Muscle of back (tissue), 11 donors: ENCODE results near the gene C1orf210. TPM values are rescaled to one million over a fixed set of nuclear protein-coding genes. Genes with fewer than 3 reads are reported as not detected.

Experiments used
- DNase-seq, 3 donors: peaks; one replicate each; pipeline versions ENCODE4 v3.0.0 to v3.0.0-alpha.2; 2013
- polyA plus RNA-seq, 10 donors: library from polyadenylated mRNA; unstranded; fragments of 120-200 nt; gene quantifications; one replicate each; pipeline ENCODE4 v1.2.1, GENCODE V29; 2013; ENCODE audit not compliant: insufficient read length in 10 of 10

The C1orf210 gene
- polyA plus RNA-seq, 10 donors, result 0.13 to 0.49 (median 0.37) TPM; not detected in 7

DNA sequence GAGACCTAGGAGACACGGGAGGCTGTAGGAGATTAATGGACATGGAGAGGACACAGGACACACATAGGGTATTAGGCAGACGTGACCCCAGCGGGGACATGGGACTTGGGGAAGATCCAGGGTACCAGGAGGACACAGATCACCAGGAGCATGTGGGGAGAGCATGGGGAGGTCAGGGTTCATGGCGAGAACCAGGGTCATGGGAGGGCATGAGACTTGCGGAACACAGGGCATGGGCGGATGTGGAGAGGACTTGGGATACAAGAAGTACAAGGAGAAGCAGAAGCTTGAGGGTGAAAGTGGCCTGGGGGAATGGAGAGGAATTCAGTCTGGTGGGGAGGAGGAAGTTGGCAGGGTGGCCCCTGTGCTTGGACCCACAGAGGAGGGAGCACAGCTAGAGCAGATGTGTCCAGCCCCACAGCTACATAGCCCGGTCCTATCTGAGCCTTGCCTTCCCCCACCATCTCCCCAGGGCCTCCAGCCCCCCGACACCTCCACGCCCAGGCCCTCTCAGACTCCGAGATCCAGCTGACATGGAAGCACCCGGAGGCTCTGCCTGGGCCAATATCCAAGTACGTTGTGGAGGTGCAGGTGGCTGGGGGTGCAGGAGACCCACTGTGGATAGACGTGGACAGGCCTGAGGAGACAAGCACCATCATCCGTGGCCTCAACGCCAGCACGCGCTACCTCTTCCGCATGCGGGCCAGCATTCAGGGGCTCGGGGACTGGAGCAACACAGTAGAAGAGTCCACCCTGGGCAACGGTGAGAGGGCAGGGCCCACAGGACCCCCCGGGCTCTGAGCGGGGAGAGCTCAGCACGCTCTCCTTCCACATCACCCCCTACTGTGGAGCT is 27.5 kb upstream of the C1orf210 start:
- DNase-seq, result no peak

DNA sequence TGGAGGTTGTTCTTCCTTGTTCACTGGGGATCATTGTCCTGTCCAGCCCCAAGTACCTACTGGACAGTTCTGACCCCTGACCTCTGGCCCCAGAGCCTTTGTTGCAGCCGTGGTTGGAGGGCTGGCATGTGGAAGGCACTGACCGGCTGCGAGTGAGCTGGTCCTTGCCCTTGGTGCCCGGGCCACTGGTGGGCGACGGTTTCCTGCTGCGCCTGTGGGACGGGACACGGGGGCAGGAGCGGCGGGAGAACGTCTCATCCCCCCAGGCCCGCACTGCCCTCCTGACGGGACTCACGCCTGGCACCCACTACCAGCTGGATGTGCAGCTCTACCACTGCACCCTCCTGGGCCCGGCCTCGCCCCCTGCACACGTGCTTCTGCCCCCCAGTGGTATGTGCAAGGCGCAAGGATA is 26.8 kb upstream of the C1orf210 start:
- DNase-seq, result no peak

DNA sequence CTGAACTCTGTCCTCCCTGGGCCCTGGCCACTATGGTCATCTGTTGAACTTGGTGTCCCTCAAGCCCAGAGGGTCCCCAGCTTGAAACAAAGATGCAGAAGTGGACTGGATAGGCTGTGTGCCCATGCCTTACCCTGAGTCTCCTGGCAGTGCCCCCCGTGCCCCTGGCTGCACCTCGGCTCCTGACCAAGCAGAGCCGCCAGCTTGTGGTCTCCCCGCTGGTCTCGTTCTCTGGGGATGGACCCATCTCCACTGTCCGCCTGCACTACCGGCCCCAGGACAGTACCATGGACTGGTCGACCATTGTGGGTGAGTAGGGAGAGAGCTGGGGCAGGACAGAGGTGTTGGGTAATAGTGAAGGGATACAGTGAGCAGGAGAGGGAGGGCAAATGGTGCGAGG is 26.1 kb upstream of the C1orf210 start:
- no peak for DNase-seq

DNA sequence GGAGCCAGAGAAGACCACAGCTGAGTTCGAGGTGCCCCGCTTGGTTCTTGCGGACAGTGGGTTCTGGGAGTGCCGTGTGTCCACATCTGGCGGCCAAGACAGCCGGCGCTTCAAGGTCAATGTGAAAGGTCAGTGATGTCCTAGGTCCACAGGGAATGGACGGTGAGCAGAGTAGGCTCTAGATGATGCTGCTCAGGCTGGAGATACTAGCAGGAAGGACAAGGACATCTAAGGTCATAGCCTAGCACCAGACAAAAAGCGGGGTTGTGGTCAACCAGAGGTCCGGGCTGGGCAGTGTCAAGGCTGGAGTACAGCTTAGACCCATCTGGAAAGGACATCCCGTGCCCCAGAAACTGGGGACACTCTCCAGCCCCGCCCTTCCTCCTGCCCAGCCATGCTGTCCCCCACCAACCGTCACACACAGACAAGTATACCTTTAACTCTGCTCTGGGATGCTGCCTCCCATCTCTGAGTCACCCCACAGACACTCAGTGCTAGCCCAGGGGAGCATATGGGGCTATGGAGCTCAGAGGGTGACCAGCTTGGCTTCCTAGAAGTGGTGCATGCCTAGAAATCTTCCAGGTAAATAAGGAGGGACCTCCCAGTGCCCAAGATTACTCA is 24.1 kb upstream of the C1orf210 start:
- no peak for DNase-seq

DNA sequence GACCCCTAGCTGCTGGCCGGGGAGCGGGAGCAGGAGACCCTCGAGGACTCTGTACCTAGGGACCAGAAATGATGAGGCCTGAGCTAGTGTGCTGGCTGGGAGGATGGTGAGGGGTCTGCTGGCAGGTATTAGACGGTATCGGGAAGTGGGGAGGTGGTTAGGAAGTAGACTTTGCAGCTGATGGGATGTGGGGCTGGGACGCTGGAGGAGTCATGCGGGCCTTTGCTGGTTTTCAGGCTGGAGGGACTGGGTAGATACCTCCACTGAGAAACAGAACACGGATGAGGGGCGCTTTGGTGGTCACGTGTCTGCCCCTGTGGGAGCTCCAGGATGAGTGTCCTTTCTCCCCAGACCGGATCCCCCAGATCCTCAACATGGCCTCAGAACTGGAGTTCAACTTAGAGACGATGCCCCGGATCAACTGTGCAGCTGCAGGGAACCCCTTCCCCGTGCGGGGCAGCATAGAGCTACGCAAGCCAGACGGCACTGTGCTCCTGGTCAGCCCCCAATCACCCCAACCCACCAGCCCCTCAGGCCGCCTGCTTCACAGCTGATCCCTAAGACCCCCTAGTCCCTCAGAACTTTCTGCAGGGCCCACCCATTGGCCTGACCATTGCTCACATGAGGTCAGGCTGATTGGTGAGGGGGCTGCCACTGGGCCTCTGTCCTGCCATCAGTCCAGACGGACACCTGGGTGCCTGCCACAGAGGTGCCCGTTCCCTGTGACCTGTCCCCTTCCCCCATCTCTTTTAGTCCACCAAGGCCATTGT is 23.4 kb upstream of the C1orf210 start:
- DNase-seq, result no peak

DNA sequence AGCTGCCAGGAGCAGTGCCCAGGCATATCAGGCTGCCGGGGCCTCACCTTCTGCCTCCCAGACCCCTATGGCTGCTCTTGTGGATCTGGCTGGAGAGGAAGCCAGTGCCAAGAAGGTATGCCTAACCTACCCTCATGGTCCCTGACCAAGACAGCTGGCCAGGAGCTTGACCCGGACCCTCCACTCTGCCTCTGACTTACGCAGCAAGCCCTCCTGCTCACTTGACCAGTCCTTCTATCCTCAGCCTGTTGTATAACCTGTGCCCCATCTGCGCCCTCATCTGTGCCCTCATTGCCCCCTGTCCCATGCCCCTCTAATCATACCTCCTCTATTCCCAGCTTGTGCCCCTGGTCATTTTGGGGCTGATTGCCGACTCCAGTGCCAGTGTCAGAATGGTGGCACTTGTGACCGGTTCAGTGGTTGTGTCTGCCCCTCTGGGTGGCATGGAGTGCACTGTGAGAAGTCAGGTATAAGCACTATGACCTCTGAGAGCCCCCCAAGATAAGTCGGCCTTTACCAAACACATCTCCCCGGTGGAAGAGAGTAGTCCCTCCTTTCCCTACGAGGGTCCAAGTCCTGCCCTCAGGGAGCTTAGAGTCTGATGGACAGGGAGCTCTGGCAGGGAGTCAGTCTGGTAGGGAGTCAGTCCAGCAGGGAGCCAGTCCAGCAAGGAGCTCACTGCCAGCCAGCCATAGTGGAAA is 22.2 kb upstream of the C1orf210 start:
- DNase-seq, result no peak

DNA sequence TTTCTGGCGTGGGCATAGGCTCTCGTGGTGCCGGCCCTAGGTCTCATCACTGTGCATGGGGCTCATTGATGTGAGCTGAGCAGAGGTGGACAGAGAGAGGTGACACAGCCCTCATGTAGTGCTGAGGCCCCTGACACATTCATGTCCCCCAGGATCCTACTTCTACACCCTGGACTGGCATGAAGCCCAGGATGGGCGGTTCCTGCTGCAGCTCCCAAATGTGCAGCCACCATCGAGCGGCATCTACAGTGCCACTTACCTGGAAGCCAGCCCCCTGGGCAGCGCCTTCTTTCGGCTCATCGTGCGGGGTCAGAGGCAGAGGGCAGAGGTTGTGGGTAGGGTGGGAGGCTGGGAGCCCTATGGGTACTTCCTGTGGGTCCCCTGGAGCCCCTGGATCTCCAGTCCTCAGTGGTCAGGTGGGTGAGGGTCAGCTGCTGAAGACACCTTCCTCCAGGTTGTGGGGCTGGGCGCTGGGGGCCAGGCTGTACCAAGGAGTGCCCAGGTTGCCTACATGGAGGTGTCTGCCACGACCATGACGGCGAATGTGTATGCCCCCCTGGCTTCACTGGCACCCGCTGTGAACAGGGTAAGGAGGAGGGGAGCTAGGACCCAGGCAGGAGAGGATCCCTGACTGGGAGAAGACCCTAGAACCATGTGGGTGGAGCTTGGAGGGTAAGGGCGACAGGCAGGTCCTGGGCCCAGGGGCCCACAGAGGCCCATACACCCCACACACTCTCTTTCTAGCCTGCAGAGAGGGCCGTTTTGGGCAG is 21.5 kb upstream of the C1orf210 start:
- DNase-seq, result no peak

DNA sequence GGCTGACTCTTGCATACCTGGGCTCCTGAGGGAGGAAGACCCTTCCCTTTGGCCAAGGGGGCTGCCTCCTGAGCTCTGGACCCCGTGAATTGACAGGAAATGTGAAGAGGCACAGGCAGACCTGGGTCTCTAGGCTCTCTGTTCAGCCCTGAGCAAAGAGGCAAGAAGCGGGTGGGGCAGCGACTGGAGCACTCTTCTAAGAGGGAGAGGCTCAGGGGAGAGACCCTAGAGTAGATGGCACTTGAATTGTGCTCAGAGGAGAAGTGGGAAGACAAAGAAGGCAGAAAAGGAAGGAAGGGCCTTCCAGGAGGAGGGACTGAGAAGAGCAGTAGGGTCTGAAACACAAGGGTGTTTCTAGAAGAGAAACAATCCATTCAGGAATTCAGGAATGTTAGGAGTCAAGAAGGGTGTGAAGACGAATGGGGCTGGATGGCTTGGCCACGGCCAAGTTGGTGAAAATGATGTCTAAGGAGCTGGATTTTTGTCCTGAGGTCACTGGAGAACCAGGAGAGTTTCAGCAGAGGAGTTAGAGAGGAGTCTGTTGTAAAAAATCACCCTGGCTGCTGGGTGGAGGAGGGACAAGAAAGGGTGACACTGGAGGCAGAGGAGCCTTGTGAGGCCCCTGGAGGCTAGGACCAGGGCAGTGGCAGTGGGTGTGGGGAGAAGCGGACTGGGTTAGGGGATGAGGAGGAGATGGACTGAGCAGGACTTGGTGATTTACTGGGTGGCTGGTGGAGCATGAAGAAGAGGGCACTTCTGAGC is 20.7 kb upstream of the C1orf210 start:
- DNase-seq, result no peak

DNA sequence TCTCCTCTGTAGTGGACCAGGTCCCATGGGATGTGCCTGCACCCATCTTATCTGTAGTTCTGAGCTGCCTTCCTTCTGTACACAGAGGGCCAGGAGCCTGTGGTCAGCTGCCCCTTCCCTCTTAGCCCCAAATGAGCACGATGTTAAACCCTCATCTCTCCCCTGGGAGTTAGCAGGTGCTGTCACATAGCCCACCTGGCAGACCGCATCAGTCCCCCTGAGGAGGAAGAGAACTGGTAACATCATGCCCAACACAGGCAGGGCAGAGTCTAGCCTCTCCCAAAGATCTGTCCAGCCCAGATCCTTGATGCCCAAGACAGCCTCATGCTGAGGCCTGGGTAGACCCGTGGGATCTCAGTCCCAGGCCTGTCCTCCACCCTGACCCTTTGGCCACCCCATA is 20.1 kb upstream of the C1orf210 start:
- DNase-seq, result no peak

DNA sequence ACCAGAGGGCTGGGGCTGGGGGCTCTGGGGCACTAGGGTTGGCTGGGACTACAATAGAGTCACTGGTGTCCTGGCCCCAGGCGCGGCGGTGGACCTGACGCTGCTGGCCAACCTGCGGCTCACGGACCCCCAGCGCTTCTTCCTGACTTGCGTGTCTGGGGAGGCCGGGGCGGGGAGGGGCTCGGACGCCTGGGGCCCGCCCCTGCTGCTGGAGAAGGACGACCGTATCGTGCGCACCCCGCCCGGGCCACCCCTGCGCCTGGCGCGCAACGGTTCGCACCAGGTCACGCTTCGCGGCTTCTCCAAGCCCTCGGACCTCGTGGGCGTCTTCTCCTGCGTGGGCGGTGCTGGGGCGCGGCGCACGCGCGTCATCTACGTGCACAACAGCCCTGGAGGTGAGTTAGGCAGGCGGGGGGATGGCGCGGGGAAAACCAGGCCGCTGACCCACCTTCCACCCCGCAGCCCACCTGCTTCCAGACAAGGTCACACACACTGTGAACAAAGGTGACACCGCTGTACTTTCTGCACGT is 19.5 kb upstream of the C1orf210 start:
- no peak for DNase-seq

DNA sequence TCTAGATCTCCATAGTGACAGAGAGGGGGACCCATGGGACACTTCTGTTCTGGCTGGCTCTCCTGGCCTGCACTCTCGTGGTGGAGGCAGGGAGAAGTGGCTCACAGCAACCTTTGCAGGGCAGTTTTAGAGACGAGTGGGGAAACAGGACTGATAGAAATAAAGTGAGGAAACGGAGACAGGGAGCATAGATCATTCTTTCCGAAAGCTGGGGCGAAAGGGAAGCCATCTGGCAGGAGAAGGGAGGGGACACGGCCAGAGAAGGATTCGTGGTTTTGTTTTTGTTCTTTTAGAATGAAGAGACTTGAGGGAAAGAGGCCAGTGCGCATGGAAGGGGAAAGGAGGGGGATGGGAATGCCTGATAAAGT is 18.9 kb upstream of the C1orf210 start:
- DNase-seq, result peak; percentile 26 to 70 (median 49)

DNA sequence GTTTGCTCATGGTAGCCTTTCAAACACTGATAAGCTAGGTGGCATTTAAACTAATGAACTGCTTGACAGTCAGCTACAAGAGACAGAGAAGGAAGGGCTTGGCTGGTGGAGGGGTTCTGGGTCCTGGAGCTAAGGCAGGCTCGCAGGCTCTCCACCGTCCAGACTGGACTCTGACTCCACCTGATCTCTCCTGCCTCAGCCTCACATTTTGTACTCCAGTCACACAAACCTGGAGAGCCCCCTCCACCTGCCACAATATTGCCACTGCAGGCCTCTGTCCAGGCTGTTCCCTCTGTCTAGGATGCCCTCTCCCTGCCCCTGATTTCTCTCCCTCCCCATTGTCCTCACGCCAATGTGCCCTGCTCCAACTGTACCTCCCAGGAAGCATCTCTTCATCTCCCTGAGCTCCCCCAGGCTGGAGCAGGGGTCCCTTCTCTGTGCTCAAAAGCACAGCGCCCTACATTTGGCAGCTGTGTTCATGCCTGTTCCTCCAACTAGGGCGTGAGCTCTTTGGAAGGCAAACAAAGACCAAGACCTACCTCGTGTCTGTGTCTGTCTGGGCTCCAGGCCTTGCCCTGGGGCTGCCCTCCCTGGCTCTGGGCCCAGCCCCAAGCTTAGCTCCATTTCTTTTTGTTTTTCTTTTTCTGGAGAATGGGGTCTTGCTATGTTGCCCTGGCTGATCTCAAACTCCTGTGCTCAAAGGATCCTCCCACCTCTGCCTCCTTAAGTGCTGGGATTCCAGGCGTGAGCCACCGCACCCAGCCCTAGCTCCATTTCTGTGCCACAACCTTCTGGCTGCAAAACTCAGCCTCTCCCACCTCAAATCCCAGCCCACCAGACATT is 18.3 kb upstream of the C1orf210 start:
- DNase-seq, result no peak

DNA sequence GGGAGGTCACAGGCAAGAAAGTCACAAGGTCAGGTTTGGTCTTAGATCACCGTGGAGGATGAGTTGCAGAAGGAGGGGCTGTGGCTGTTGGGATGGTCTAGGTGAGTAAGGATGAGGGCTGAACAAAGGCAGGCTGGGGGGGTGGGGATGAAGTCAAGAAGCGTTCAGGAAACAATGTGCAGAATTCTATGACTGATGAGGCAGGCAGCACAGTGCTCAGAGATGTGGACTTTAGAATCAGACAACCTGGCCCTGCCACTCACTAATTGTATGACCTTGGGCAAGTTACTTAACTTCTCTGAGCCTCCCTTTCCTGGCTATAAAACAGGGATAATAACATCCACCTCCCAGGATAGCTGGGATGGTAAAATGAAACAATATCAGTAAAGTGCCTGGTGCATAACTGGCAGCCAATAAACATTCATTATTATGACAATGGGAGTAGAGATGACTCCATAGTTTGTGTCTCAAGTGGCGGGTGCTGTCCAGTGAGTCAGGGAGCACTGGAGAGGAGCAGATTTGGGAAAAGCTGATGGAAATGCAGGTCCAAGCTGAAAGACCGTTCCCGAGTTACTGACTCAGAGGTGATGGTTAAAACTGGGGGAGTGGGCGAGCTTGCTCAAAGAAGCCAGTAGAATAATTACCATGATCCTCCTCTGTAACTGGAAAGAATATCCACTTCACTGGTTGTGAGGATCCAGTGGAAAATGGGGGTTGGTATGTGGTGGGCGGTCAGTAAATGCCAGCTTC is 17.5 kb upstream of the C1orf210 start:
- no peak for DNase-seq

DNA sequence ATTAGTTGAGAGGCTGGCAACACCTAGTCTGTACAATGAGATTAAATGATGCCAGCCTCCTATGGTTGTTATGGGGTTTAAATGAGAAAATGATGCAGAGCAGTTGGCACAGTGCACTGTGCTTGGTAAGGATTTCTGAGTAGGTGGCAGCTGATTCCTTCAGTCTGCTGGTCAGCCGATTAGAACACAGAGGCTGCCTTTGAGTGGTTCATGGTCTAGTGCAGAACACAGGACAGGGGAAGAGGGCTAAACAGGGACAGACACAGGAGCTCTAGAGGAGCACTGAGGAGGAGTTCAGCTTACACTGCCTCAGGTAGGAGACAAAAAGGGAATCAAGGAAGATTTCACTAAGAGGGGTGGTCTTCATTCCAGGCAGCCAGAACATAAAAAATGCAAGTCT is 16.8 kb upstream of the C1orf210 start:
- DNase-seq, result no peak

DNA sequence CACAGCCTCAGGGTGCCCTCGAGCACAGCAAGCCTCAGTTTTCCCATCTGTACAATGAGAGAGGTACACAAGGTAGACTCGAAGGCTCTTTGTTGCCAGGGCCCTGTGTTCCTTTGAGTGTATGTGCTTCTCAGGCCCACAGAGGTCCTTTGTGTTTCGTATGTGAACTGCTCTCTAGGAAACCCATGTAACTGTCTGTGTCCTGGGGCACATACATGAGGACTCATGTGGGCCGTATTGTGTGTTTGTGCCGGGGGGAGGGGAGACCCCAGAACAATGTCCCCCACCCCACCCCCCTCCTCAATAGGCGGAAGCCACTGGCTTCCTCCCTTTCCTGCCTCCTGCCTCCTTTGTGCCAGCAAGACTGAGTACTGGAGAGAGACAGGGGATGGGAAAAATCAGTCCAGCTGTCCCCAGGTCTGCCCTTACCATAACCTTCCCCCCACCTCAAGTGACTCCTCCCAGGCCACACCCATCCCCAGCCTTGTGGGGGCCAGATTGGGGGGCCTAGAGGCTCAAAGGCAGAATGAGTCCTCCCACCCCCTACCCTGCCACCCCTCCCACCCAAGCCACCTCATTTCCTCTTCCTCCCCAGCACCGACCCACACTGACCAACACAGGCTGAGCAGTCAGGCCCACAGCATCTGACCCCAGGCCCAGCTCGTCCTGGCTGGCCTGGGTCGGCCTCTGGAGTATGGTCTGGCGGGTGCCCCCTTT is 15.2 kb upstream of the C1orf210 start, which contains the start of gene TIE1:
TIE1 (plus strand) TSS at position 605 of the 717 bp plus-strand sequence; CDS start at position 695, 90 bp downstream.
- DNase-seq, result peak in 1 of 3 donors; percentile 33

DNA sequence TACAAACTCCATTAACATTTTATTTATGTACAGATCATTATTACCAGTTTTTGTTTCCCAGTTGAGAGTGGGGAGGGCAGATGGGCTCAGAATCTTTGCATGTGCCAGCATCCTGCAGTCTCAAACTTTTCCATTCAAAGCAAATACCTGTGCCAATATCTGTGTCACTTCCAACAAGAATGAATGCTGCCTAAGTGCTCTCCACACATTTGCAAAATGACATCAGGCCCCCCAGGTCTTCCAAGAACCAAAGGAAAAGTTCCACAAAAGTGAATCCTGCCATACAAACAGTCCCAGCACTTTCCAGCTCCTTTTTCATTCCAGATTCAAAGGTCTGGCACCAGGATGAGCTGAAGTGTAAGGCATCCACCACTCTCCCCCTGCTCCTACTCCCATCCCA is 13.7 kb upstream of the C1orf210 start:
- DNase-seq, result no peak

DNA sequence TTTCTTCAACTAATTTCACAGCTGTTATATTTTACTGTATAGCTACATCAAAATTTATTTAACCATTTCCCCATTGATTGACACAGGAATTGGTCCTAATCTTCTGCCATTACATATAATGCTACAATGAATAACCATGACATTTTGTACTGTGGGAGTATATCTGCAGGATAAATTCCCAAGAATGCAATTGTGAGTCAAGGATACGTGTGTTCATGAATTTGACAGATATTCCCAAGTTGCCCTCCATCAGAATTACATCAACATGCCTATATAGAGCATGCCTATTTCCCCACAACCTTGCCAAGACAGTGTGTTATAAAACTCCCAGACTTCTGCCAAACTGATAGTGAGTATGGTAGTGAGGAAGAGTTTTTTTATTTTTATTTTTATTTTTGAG is 12.7 kb upstream of the C1orf210 start:
- DNase-seq, result no peak

DNA sequence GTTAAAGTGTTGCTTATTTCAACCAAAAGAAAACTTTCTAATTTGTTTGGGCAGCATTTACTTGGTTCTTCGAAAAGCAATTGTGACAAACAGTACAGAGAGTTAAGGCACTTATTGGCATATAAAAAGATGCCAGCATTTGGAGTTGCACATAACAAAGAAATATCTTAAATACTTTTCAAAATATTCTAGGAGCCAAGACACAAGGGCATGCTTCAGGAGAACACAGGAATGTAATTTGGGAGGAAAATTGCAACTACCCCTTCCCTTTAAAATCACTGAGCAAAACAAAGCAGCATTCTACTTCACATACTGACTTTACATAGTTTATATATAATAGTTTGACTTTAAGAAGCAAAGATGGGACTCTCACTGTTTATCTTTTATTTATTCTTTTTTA is 10.8 kb upstream of the C1orf210 start:
- no peak for DNase-seq
